ENCODE data around the gene GRAMD1B.

The GRAMD1B gene

GRCh38 chr11:123641495-123641840 is 211.4 kb downstream of the GRAMD1B start:
- no peak for DNase-seq (ENCODE audit: low read depth)

- no peak for DNase-seq (ENCODE audit: low read depth)
These were observed 212.4 kb downstream of the GRAMD1B start for GRCh38 chr11:123642435-123642834.

GRCh38 chr11:123645286-123645975 is 215.4 kb downstream of the GRAMD1B start:
- DNase-seq (ENCODE audit: low read depth), result no peak

GRCh38 chr11:123650901-123651300 is 220.8 kb downstream of the GRAMD1B start:
- no peak for DNase-seq (ENCODE audit: low read depth)

GRCh38 chr11:123652599-123652998 is 222.5 kb downstream of the GRAMD1B start:
- DNase-seq (ENCODE audit: low read depth), result no peak

GRCh38 chr11:123653483-123653826 is 223.4 kb downstream of the GRAMD1B start:
- DNase-seq (ENCODE audit: low read depth), result no peak

- DNase-seq (ENCODE audit: low read depth), result no peak
These were observed 223.9 kb downstream of the GRAMD1B start for GRCh38 chr11:123653827-123654565.

- DNase-seq (ENCODE audit: low read depth), result no peak
These were observed 224.6 kb downstream of the GRAMD1B start, which contains the start of gene SCN3B for GRCh38 chr11:123654566-123655081. Gene SCN3B, minus strand, starts transcription at chr11:123654624. Its CDS starts 823 bp downstream, at chr11:123653801.

GRCh38 chr11:123659311-123659710 is 229.2 kb downstream of the GRAMD1B start:
- DNase-seq (ENCODE audit: low read depth), result peak; percentile 20

- peak; percentile 68 for DNase-seq (ENCODE audit: low read depth)
These were observed 229.9 kb downstream of the GRAMD1B start for GRCh38 chr11:123659965-123660364.

- DNase-seq (ENCODE audit: low read depth), result no peak
These were observed 235.2 kb downstream of the GRAMD1B start for GRCh38 chr11:123665306-123665705.

- DNase-seq (ENCODE audit: low read depth), result no peak
These were observed 240.0 kb downstream of the GRAMD1B start for GRCh38 chr11:123670081-123670480.

- DNase-seq (ENCODE audit: low read depth), result no peak
These were observed 241.5 kb downstream of the GRAMD1B start for GRCh38 chr11:123671534-123671933.

GRCh38 chr11:123672568-123672967 is 242.5 kb downstream of the GRAMD1B start:
- DNase-seq (ENCODE audit: low read depth), result no peak

GRCh38 chr11:123674297-123674696 is 244.2 kb downstream of the GRAMD1B start:
- DNase-seq (ENCODE audit: low read depth), result no peak

Measured in CMK (cell line).